ENCODE measurements around the gene ANAPC1. TPM values are rescaled to one million over a fixed set of nuclear protein-coding genes. Genes with fewer than 3 reads are reported as not detected.
"Not testable (repeated sequence)": the region's sequence is repeated elsewhere in the genome, so short reads cannot be mapped to it uniquely, and the experiment has no call there.

ANAPC1 gene
- total RNA-seq, 1 donor from 2014 or later = 60.6 TPM

GRCh38 chr2:111908578-111908977 is 24.6 kb upstream of the ANAPC1 start:
- FAIRE-seq (no peak), DNase-seq (ENCODE audit: low read depth) (no peak)
- Histone ChIP-seq H3K4me3 (ENCODE audit: low read depth, low read length) (no peak overlapping the region), H3K36me3 (ENCODE audit: control insufficient read depth, insufficient read depth, low read length) (no peaks in the 10 kb centered on the region), H3K27me3 (ENCODE audit: control insufficient read depth, insufficient read depth, low read length) (no peaks in the 10 kb centered on the region)
- TF ChIP-seq CTCF (IDR thresholded peaks at IDR 0.05; ENCODE audit: insufficient read depth, low read length, severe bottlenecking) = no peak

- TF ChIP-seq CTCF (IDR thresholded peaks at IDR 0.05; ENCODE audit: insufficient read depth, low read length, severe bottlenecking) = no peak
- DNase-seq (ENCODE audit: low read depth) (peak; percentile 48), FAIRE-seq (no peak)
These were observed 22.2 kb upstream of the ANAPC1 start for GRCh38 chr2:111905990-111906735.

GRCh38 chr2:111905475-111905869 is 21.5 kb upstream of the ANAPC1 start:
- DNase-seq (ENCODE audit: low read depth); H3K27me3 ChIP-seq (ENCODE audit: control insufficient read depth, insufficient read depth, low read length); H3K4me3 ChIP-seq (ENCODE audit: low read depth, low read length); H3K36me3 ChIP-seq (ENCODE audit: control insufficient read depth, insufficient read depth, low read length); FAIRE-seq: not testable (repeated sequence)

More at GRCh38 chr2:111905990-111906735, 22.2 kb upstream of the ANAPC1 start:
- H3K27me3 ChIP-seq (ENCODE audit: control insufficient read depth, insufficient read depth, low read length) = no peaks in the 10 kb centered on the region
- no peak overlapping the region for H3K4me3 ChIP-seq (ENCODE audit: low read depth, low read length)
- no peaks in the 10 kb centered on the region for H3K36me3 ChIP-seq (ENCODE audit: control insufficient read depth, insufficient read depth, low read length)

- Histone ChIP-seq H3K27me3 (ENCODE audit: control insufficient read depth, insufficient read depth, low read length) (no peaks in the 10 kb centered on the region), H3K36me3 (ENCODE audit: control insufficient read depth, insufficient read depth, low read length) (no peaks in the 10 kb centered on the region), H3K4me3 (ENCODE audit: low read depth, low read length) (no peak overlapping the region)
- TF ChIP-seq CTCF (IDR thresholded peaks at IDR 0.05; ENCODE audit: insufficient read depth, low read length, severe bottlenecking) = no peak
- FAIRE-seq = no peak
- no peak for DNase-seq (ENCODE audit: low read depth)
These were observed 20.9 kb upstream of the ANAPC1 start for GRCh38 chr2:111904726-111905474.

GRCh38 chr2:111903930-111904439 is 20.0 kb upstream of the ANAPC1 start:
- no peak for FAIRE-seq
- TF ChIP-seq CTCF (IDR thresholded peaks at IDR 0.05; ENCODE audit: insufficient read depth, low read length, severe bottlenecking) = no peak
- no peaks in the 10 kb centered on the region for H3K27me3 ChIP-seq (ENCODE audit: control insufficient read depth, insufficient read depth, low read length)
- H3K36me3 ChIP-seq (ENCODE audit: control insufficient read depth, insufficient read depth, low read length) = no peaks in the 10 kb centered on the region
- H3K4me3 ChIP-seq (ENCODE audit: low read depth, low read length) = no peak overlapping the region
- DNase-seq (ENCODE audit: low read depth) = no peak

GRCh38 chr2:111903516-111903915 is 19.5 kb upstream of the ANAPC1 start:
- H3K27me3 ChIP-seq (ENCODE audit: control insufficient read depth, insufficient read depth, low read length) = no peaks in the 10 kb centered on the region
- FAIRE-seq = no peak
- no peak overlapping the region for H3K4me3 ChIP-seq (ENCODE audit: low read depth, low read length)
- no peak for TF ChIP-seq CTCF (IDR thresholded peaks at IDR 0.05; ENCODE audit: insufficient read depth, low read length, severe bottlenecking)
- DNase-seq (ENCODE audit: low read depth) = no peak
- H3K36me3 ChIP-seq (ENCODE audit: control insufficient read depth, insufficient read depth, low read length) = no peaks in the 10 kb centered on the region
